ENCODE measurements around the gene FUCA1.
A peak's percentile ranks its signal among the peaks of the same experiment; 100 is the strongest.
"Not testable (repeated sequence)": the region's sequence is repeated elsewhere in the genome, so short reads cannot be mapped to it uniquely, and the experiment has no call there.

The FUCA1 gene

DNA sequence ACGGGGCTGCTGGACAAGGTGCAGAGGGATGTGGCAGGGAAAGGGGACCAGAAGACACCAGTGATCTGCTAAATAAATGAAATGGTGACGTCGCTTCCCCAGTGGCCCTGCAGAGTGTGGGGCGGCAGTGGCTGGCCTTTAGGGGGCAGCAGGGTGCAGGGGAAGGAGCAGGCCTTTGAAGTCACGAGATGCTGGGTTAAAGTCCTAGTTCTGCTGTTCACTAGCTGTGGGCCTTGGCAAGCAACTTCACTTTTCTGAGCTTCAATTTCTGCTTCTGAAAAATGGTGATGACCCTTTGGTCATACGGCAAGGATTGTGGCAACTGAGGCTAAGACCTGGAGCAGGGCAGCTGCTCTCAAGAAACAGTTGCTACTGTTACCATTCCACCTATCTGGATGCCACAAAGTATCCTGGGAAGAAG lies 58.3 kb downstream of the FUCA1 start:
- H3K27ac ChIP-seq (ENCODE audit: low read length), result no peak overlapping the region
- no peaks in the 10 kb centered on the region for H3K36me3 ChIP-seq (ENCODE audit: insufficient read depth, low read depth, low read length)
- H3K9ac ChIP-seq (ENCODE audit: low read depth, low read length), result no peak overlapping the region
- H3K4me1 ChIP-seq (ENCODE audit: insufficient read depth, low read length), result peaks cover 4% of the 10 kb centered on the region; the same call in 1 of the 2 replicates
- no peak overlapping the region for H3K4me3 ChIP-seq (ENCODE audit: low read length)
- H3K27me3 ChIP-seq (ENCODE audit: insufficient read depth, low read length), result no peaks in the 10 kb centered on the region
- no peaks in the 10 kb centered on the region for H3K9me3 ChIP-seq (ENCODE audit: insufficient read depth, low read depth, low read length)

DNA sequence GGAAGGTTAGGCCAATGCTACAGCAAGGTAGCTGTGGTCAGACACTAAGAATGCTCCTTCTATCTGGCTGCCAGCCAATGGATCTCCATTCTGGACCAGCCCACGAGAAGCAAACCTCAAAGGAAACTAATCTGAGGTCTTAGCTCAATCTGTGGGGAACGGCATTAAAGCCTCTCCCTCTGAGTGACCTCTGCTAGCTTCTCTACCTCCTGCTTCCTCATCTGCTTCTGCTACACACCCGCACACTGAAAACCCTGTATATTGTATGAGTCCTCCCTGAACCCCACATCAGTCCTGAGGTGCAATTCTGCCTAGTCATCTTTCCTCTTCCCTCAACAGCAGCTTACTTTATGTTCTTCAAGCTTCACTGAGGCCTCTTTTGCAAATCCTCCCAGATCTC lies 60.6 kb downstream of the FUCA1 start:
- no peaks in the 10 kb centered on the region for H3K36me3 ChIP-seq (ENCODE audit: insufficient read depth, low read depth, low read length)
- no peak overlapping the region for H3K4me3 ChIP-seq (ENCODE audit: low read length)
- H3K9me3 ChIP-seq (ENCODE audit: insufficient read depth, low read depth, low read length), result no peaks in the 10 kb centered on the region
- H3K27ac ChIP-seq (ENCODE audit: low read length), result no peak overlapping the region
- no peak overlapping the region for H3K9ac ChIP-seq (ENCODE audit: low read depth, low read length)
- H3K4me1 ChIP-seq (ENCODE audit: insufficient read depth, low read length), result peaks cover 4% of the 10 kb centered on the region; the same call in 1 of the 2 replicates
- peaks cover 1% of the 10 kb centered on the region; the same call in 1 of the 2 replicates for H3K27me3 ChIP-seq (ENCODE audit: insufficient read depth, low read length)

DNA sequence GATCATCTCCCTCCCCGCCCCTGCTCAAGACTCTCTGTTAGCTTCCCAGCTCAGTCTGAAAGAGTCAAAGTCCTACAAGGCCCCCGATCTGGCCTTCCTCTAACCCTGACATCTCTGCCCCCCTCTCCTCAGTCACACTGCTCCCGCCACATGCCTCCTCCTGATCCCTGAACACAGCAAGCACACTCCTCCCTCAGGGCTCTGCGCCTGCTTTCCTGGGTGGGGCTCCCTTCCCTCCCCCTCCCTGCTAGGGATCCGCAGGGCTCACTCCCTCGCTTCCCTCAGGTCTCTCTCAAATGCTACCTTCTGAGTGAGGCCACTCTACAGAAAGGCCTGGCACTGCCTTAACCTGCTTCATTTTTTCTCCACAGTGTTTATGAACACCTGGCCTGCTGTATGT lies 61.8 kb downstream of the FUCA1 start:
- no peak overlapping the region; the same call in 1 of the 2 replicates for H3K9ac ChIP-seq (ENCODE audit: low read depth, low read length)
- H3K4me3 ChIP-seq (ENCODE audit: low read length), result no peak overlapping the region
- H3K36me3 ChIP-seq (ENCODE audit: insufficient read depth, low read depth, low read length), result no peaks in the 10 kb centered on the region
- no peaks in the 10 kb centered on the region for H3K9me3 ChIP-seq (ENCODE audit: insufficient read depth, low read depth, low read length)
- H3K4me1 ChIP-seq (ENCODE audit: insufficient read depth, low read length), result peaks cover 4% of the 10 kb centered on the region; the same call in 1 of the 2 replicates
- peaks cover 13% of the 10 kb centered on the region for H3K27me3 ChIP-seq (ENCODE audit: insufficient read depth, low read length)
- H3K27ac ChIP-seq (ENCODE audit: low read length), result no peak overlapping the region

DNA sequence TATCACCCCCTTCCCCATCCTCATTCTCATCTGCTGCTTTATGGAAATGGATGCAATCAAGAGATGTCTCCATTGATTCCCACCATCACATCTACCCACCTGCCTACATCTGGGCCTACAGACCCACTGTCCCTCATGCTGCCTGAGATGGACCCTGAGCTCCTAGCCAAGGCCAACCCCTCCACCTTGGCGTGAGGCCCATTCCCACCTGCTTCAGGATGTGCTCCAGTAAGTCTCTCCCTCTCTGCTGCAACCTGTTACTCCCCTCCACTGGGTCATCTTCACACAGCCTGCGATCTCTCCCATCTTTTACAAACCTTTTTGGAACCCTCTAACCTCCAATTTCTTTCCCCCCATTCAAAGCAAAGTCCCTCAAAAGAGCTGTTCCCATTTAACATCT lies 63.1 kb downstream of the FUCA1 start:
- no peaks in the 10 kb centered on the region for H3K36me3 ChIP-seq (ENCODE audit: insufficient read depth, low read depth, low read length)
- H3K4me3 ChIP-seq (ENCODE audit: low read length), result no peak overlapping the region
- H3K27ac ChIP-seq (ENCODE audit: low read length), result no peak overlapping the region
- no peaks in the 10 kb centered on the region for H3K4me1 ChIP-seq (ENCODE audit: insufficient read depth, low read length)
- H3K27me3 ChIP-seq (ENCODE audit: insufficient read depth, low read length), result peaks cover 16% of the 10 kb centered on the region
- no peak overlapping the region for H3K9ac ChIP-seq (ENCODE audit: low read depth, low read length)
- H3K9me3 ChIP-seq (ENCODE audit: insufficient read depth, low read depth, low read length), result no peaks in the 10 kb centered on the region

DNA sequence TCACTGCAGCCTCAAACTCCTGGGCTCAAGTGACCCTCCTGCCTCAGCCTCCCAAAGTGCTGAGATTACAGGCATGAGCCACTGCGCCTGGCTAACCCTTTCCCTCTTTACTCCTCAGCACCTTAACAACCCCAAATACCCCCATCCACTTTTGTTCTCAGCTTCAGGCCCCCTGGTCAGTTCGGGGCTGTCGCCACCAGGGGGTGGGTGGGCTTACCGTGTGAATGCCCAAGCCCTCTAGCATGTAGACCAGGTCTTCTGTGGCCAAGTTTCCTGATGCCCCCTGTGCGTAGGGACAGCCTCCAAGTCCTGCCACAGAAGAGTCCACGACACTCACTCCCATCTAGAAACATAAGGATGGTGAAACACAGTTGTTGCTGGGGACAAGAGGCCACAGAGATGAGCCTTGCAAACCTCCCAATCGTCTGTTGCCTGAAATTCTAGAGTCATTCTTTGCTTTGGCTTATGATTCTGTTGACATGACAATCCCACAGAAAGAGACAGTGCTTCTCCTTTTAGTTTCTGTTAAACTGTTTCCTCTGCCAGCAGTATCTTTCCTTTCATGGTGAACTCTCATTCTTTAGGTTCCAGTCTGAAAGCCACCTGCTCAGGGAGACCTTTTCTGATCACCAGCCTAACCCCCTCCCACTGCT lies 63.8 kb downstream of the FUCA1 start:
- Histone ChIP-seq H3K36me3 (ENCODE audit: insufficient read depth, low read depth, low read length) (no peaks in the 10 kb centered on the region), H3K4me1 (ENCODE audit: insufficient read depth, low read length) (peaks cover 1% of the 10 kb centered on the region; the same call in 1 of the 2 replicates), H3K27me3 (ENCODE audit: insufficient read depth, low read length) (peaks cover 16% of the 10 kb centered on the region), H3K9me3 (ENCODE audit: insufficient read depth, low read depth, low read length) (no peaks in the 10 kb centered on the region), H3K27ac (ENCODE audit: low read length) (no peak overlapping the region), H3K4me3 (ENCODE audit: low read length) (no peak overlapping the region), H3K9ac (ENCODE audit: low read depth, low read length) (no peak overlapping the region)

DNA sequence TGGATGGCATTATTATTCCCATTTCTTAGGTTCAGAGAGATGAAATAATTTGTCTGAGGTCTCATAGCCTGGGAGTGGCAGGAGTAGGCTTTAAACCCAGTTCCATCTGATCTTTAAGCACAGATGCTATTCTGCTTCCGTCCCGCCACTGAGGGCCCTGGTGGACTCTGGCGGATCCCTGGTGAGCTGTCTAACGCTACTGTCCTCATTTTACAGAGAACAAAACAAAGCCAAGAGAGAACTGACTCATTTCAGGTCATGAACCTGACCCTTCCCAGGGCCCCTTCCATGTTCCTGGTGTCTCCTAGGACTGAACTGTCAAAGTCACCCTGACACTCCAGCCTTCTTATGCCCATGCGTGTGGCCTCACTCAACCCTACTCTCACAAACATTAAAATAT lies 64.4 kb downstream of the FUCA1 start:
- no peak overlapping the region for H3K9ac ChIP-seq (ENCODE audit: low read depth, low read length)
- H3K4me3 ChIP-seq (ENCODE audit: low read length), result no peak overlapping the region
- peaks cover 4% of the 10 kb centered on the region; the same call in 1 of the 2 replicates for H3K36me3 ChIP-seq (ENCODE audit: insufficient read depth, low read depth, low read length)
- no peak overlapping the region for H3K27ac ChIP-seq (ENCODE audit: low read length)
- H3K4me1 ChIP-seq (ENCODE audit: insufficient read depth, low read length), result peaks cover 7% of the 10 kb centered on the region; the same call in 1 of the 2 replicates
- peaks cover 16% of the 10 kb centered on the region for H3K27me3 ChIP-seq (ENCODE audit: insufficient read depth, low read length)
- no peaks in the 10 kb centered on the region for H3K9me3 ChIP-seq (ENCODE audit: insufficient read depth, low read depth, low read length)

DNA sequence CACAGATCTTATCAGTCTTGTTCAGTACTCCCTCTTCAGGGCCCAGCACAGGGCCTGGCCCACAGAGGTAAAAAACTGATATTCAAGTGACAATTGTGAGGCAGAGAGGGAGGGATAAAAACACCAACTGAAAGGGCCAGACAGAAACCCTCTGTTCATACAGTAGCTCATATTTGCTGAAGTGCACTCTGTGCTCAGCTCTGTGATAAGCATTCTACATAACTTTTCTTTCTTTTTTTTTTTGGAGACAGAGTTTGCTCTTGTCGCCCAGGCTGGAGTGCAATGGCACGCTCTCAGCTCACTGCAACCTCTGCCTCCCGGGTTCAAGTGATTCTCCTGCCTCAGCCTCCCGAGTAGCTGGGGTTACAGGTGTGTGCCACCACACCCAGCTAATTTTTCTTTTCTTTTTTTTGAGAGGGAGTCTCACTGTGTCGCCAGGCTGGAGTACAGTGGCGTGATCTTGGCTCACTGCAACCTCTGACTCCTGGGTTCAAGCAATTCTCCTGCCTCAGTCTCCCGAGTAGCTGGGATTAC lies 65.2 kb downstream of the FUCA1 start:
- not testable (repeated sequence) for H3K27ac ChIP-seq (ENCODE audit: low read length)

DNA sequence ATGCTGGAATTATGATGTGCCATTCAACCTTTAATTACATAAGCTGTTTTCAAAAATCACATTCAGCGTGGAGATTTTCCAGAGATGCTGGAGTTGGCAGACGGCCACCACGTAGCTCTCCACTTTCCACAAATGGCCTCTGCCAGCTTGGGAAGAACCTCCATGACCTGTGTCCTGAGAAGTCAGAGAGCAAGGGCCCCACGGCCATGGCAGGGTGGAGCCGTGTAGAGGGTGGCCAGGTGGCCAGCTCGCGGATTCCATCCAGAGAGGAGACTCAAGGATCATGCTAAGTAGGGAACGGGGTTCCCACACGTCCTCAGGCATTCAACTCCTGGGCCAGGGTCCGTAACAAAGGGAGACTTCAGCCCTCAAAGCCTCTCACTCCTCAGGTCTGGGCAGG lies 66.2 kb downstream of the FUCA1 start:
- Histone ChIP-seq H3K27ac (ENCODE audit: low read length) (no peak overlapping the region), H3K9ac (ENCODE audit: low read depth, low read length) (no peak overlapping the region), H3K9me3 (ENCODE audit: insufficient read depth, low read depth, low read length) (no peaks in the 10 kb centered on the region), H3K36me3 (ENCODE audit: insufficient read depth, low read depth, low read length) (peaks cover 16% of the 10 kb centered on the region), H3K4me3 (ENCODE audit: low read length) (peak overlapping the region; percentile 73; the same call in 1 of the 2 replicates), H3K27me3 (ENCODE audit: insufficient read depth, low read length) (peaks cover 16% of the 10 kb centered on the region), H3K4me1 (ENCODE audit: insufficient read depth, low read length) (peaks cover 7% of the 10 kb centered on the region; the same call in 1 of the 2 replicates)

More for the DNA sequence above, 65.2 kb downstream of the FUCA1 start:
- not testable (repeated sequence) for H3K9me3 ChIP-seq (ENCODE audit: insufficient read depth, low read depth, low read length); H3K4me1 ChIP-seq (ENCODE audit: insufficient read depth, low read length); H3K9ac ChIP-seq (ENCODE audit: low read depth, low read length); H3K36me3 ChIP-seq (ENCODE audit: insufficient read depth, low read depth, low read length); H3K4me3 ChIP-seq (ENCODE audit: low read length)
- H3K27me3 ChIP-seq (ENCODE audit: insufficient read depth, low read length), result peaks cover 16% of the 10 kb centered on the region

DNA sequence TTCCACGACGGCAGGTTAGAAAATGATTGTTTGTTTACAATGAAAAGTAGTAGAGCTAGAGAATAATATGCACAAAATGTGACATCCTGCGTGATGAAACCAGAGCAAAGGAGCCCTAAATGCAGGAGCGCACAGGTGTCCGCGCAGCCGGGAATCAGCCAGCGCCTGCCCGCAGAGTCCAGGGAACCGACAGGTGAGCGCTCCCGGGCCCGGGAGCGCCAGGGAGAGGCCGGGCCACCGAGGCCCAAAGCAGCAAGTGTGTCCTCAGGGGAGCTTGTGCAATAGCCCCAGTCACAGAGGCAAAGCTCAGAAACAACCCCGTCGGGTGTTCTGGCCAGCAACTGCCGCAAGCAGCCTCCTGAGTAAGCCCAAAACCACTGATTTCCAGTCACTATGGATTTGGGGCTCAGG lies 66.7 kb downstream of the FUCA1 start:
- H3K9me3 ChIP-seq (ENCODE audit: insufficient read depth, low read depth, low read length), result no peaks in the 10 kb centered on the region
- H3K4me3 ChIP-seq (ENCODE audit: low read length), result peak overlapping the region; percentile 73
- H3K27me3 ChIP-seq (ENCODE audit: insufficient read depth, low read length), result peaks cover 16% of the 10 kb centered on the region
- peak overlapping the region; percentile 79; the same call in 1 of the 2 replicates for H3K9ac ChIP-seq (ENCODE audit: low read depth, low read length)
- no peak overlapping the region for H3K27ac ChIP-seq (ENCODE audit: low read length)
- peaks cover 21% of the 10 kb centered on the region for H3K36me3 ChIP-seq (ENCODE audit: insufficient read depth, low read depth, low read length)
- H3K4me1 ChIP-seq (ENCODE audit: insufficient read depth, low read length), result peaks cover 7% of the 10 kb centered on the region; the same call in 1 of the 2 replicates

DNA sequence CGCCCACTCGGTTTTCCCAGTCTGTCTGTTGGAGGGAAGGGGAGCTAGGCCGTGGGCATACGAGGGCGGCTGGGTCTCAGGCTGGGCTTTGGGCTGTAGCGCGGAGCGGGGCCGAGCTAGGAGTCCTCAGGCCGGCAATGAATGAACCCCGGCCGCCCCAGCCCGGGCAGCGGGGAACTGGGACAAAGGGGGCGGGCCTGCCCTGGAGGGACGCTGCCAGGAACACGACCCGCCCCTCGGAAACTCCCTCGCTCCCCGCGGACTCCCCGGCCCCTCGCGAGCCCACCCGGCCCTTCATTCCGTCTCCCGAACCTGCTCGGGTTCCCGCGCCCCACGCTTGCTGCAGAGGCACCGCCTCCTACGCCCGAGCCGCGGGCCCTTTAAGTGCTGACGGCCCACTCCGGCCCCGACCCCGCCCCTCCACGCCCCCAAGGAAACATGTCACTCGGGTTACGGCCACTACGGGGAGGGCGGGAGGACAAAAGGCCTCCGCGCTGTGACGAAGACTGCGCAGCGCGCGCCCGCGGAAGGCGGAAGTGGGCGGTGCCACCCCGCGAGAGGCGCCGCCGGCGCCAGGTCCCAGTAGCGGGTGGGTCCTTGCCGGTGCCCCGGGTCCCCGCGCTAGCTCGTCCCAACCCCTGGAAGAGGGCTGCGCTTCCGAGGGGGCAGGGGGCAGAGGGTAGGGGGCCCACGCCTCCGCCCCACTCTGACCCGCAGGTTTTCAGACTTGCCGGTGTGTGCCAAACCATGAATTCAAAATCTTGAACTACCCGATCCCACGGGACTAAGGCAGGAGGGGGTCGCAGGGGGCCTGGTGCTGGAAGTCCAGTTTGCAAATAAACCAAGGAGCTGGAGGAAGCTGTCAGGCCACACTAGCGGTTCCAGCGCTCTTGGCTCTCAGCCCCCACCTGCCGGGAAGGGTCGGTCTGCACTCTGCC lies 67.4 kb downstream of the FUCA1 start, which contains the start of gene GALE:
Gene GALE, minus strand, starts transcription at position 355 of the 938 bp plus-strand sequence. CDS start 1,747 bp downstream, outside the sequence.
- H3K27me3 ChIP-seq (ENCODE audit: insufficient read depth, low read length), result peaks cover 16% of the 10 kb centered on the region
- H3K9ac ChIP-seq (ENCODE audit: low read depth, low read length), result peak within 1 kb of the TSS; percentile 79
- peak within 1 kb of the TSS; percentile 73 for H3K4me3 ChIP-seq (ENCODE audit: low read length)
- H3K4me1 ChIP-seq (ENCODE audit: insufficient read depth, low read length), result peaks cover 7% of the 10 kb centered on the region; the same call in 1 of the 2 replicates
- H3K36me3 ChIP-seq (ENCODE audit: insufficient read depth, low read depth, low read length), result peaks cover 25% of the 10 kb centered on the region
- H3K27ac ChIP-seq (ENCODE audit: low read length), result no peak within 1 kb of the TSS
- H3K9me3 ChIP-seq (ENCODE audit: insufficient read depth, low read depth, low read length), result no peaks in the 10 kb centered on the region

DNA sequence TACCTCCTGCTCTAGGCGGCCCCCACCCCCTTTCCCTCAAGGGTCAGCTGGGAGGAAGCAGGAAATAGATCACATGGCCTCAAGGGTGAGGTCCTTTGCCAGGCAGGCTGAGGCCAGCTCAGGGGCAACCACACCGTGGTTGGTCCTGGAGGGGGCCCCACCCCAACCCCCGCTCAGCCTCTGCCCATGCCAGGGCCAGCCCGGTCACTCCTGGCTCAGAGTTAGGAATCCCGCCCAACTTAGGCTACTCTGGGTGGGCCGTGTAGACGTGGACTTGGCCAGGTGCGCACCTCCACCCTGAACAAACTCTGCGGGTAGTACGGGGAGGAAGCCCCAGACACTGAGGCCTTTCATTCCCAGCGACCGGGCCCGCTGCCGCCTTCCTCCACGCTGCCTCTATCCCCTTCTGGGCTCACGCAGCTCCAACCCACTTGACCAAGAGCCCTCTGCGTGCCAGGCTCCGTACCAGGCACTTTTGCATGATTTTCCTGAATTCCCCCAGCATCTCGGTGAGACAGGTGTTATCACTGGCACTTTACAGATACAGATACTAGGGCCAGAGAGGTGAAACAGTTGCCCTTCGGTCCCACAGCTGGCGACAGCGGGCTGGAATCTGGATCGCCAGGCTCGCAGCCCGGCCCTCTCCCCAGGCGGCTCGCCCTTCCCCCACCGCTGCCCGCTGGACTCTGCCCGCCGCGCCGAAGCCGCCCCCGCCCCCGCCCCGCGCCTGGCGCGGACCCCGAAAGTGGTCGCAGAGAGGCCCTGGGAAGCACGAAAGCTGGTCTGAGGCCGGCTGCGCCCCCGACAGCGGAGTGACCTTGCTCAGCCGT lies 68.3 kb downstream of the FUCA1 start:
- peaks cover 7% of the 10 kb centered on the region; the same call in 1 of the 2 replicates for H3K4me1 ChIP-seq (ENCODE audit: insufficient read depth, low read length)
- H3K9me3 ChIP-seq (ENCODE audit: insufficient read depth, low read depth, low read length), result no peaks in the 10 kb centered on the region
- H3K4me3 ChIP-seq (ENCODE audit: low read length), result peak overlapping the region; percentile 73
- peaks cover 31% of the 10 kb centered on the region for H3K36me3 ChIP-seq (ENCODE audit: insufficient read depth, low read depth, low read length)
- H3K9ac ChIP-seq (ENCODE audit: low read depth, low read length), result peak overlapping the region; percentile 75
- H3K27me3 ChIP-seq (ENCODE audit: insufficient read depth, low read length), result peaks cover 16% of the 10 kb centered on the region
- H3K27ac ChIP-seq (ENCODE audit: low read length), result no peak overlapping the region

All from iPS-20b (cell line).